Measurements from ENCODE around the gene RIPOR3.

DNA sequence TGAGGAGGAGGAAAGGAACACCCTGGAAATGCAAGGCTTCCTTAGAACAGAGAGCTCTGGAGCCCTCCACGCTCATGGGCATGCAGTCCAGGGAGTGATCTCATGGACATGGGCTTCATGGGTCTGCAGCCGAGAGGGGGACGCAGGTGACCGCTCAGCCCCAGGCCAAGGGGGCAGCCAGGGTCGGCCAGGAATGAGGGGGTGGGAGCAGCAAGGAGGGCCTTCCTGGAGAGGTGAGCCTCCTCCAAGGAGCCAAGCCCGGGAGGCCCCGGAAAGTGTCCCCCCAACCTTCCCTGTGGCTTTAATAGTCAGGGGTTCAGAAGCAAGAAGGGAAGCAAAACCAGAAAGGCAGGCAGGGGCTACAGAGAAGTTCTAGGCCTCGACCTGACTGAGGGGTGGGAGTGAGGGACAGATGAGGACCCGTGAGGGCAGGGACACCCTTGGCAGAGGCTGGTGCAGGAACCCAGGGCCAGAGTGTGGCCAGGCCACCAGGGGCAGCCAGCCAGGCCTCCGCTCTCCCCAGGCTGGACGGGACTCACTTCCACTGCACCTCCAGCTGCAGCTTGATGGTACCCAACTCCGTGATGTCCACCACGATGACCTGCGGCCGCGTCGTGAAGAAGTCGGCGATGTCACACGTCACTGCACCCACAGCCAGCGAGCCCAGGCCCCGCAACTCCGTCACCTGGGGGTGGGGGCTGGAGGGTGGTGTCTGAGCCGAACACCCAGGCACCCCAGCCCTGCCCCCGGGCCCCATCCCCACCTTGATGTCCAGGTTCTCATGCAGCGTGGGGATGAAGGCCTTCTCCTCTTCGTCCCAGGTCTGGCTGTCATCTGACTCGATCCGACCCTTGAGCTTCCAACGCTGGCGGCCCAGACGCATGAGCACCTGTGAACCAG, 83.2 kb downstream of the RIPOR3 start:
- TF ChIP-seq CTCF (conservative IDR thresholded peaks at IDR 0.05; ENCODE audit: low read length), result no peak
- TF ChIP-seq EZH2phosphoT487 (IDR thresholded peaks at IDR 0.05; ENCODE audit: borderline replicate concordance, low read depth, low read length), result no peak

Measured in OCI-LY7 (cell line).